HG02642 (cell line): ENCODE data around the gene PABPN1L.

Experiments used
- ATAC-seq: cut with Tn5 transposase; IDR thresholded peaks from one replicate; pipeline ENCODE4 v1.9.1; 2021; ENCODE audit warnings: mild to moderate bottlenecking; ENCODE audit not compliant: unreplicated experiment, poor library complexity

The PABPN1L gene, protein sequence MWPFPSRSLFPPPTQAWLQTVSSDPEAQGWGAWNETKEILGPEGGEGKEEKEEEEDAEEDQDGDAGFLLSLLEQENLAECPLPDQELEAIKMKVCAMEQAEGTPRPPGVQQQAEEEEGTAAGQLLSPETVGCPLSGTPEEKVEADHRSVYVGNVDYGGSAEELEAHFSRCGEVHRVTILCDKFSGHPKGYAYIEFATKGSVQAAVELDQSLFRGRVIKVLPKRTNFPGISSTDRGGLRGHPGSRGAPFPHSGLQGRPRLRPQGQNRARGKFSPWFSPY

DNA sequence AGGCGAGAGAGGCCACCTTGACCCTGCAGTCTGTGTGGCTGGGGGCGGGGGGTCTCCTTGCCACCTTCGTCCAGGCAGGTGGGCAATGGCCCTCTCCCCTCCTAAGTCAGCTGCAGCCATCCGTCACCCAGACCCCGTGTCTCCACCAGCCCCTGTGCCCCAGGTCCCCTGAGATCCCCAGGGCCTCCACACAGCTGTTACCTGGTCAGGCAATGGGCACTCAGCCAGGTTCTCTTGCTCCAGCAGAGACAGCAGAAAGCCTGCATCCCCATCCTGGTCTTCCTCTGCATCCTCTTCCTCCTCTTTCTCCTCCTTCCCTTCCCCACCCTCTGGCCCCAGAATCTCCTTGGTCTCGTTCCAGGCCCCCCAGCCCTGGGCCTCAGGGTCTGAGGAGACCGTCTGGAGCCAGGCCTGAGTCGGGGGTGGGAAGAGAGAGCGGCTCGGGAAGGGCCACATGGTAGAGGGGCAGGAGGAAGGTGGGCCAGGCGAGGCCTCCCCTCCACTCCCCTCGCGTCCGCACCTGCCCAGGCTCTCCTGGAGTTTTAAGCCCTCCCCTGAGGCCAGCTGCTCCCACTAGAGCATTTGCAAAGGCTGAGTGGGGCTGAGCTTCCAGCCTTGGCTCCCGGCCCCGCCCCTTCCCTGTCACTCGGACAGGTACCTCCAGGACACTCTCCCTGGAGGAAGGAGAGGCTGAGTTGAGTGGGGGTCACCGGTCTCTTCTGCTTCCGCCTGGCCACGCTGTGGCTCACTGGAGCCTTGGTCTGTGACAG, at the start of gene PABPN1L:
Gene PABPN1L, minus strand, starts transcription at position 510 of the 770 bp plus-strand sequence. Its CDS starts 54 bp downstream, at position 456.
- ATAC-seq, result no peak

DNA sequence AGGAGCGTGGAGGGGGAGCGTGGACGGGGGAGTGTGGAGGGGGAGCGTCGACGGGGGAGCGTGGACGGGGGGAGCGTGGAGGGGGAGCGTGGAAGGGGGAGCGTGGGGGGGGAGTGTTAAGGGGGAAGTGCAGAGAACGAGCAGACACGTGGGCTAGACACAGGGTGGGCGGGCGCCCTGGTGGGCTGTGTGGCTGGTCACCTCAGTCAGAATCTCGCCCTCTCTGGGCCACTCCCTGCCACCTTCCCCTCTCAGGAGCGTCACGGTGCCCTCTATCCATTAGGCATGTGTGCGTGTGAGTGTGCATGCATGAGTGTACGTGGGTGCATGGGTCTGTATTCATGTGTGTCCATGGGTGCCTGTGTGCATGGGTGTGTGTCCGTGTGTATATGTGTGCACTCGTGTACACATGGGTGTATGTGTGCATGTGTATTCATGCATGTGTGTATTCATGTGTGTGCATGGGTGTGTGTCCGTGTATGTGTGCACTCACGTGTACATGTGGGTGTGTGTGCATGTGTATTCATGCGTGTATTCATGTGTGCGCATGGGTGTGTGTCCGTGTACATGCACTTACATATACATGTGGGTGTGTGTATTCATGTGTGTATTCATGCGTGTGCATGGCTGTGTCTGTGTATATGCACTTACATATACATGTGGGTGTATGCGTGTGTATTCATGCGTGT, 49.3 kb upstream of the PABPN1L start:
- ATAC-seq, result no peak

DNA sequence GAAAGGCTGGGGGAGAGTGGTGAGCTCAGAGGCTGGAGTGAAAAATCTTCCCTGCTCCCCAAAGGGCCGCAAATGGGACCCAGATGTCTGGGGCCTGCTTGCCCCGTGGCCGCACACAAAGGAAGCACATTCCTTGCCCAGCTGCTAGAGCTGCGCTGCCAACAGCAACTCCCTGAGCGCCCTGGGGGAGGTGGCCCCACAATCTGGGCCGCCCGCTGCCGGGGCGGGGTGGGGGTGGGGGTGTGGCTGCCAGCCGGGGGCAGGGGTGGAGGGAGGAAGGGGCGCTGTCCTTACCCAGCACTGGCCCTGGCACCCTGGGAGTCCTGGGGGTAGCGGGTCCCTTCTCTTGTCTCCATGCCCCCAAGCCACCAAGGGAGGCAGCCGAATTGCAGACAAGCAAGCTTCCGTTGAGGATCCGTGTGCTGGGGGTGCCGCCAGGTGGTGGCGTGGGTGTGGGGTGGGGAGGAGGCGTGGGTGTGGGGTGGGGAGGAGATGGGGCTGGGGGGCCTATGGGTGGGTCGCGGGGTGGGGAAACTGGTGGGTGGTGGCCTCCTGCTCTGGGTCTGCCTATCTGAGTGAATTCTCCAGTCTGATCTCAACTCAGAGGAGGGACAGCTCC, 48.4 kb upstream of the PABPN1L start:
- no peak for ATAC-seq

DNA sequence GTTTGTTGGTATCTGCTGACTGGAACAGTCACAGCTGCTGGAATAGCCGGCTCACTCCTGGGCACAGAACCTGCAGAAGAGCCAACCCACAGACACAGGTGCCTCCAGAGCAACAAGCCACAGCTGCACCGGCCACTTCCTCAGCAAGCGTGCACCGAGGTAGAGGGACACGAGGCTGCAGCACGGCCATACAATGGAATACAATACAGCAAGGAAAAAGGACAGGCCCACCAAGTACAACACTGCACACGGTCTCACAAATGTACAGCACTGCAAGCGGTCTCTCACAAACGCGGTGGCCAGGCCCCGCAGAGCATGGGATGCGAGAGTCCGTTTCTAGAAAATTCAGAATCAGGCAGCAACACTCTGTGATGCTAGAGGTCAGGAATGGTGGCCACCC, 47.4 kb upstream of the PABPN1L start:
- ATAC-seq, result no peak

DNA sequence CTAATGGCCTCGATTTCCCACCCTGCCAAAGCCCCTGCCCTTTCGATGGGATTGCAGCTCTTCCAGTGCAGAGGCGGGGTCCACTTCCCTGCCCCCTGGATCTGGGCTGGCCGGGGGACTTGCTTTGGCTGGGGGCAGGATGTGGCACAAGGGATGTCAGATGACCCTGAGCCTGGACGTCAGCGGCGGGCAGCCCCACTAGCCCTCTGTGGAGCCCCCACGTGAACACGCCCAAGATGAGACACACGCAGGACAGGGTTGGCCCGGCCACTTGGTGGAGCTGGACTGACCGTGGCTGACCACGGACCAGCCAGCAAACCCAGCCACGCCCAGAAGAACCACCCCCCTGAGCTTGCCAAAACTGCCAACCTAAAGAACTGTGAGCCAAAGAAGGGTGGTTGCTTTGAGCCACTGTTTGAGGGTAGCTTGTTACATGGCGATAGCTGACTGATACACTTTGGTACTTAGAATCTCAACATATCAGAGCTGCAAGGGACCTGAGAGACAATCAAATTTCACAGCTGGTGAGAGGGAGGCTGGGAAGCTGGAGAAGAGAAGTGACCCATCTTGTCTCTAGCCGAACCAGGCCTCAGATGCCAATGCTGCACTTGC, 46.6 kb upstream of the PABPN1L start:
- no peak for ATAC-seq

DNA sequence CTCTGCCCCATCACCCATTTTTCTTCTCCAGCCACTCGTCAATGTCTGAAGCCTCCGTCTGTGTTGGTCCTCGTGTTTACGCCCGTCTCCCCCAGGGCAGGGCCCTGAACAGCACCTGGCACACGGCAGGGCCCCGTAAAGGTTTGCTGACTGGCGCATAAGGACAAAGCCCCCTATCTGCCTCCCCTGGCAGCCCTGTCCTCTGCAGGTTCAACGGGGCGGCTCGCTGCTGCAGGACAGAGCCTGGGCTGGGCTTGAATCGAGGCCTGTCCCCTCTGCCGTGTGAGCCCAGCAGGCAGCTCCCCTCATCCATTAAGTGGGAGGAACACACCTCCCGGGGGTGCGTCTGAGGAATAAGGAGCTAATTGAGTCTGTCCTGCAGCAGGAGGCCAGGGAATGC, 46.1 kb upstream of the PABPN1L start:
- no peak for ATAC-seq

DNA sequence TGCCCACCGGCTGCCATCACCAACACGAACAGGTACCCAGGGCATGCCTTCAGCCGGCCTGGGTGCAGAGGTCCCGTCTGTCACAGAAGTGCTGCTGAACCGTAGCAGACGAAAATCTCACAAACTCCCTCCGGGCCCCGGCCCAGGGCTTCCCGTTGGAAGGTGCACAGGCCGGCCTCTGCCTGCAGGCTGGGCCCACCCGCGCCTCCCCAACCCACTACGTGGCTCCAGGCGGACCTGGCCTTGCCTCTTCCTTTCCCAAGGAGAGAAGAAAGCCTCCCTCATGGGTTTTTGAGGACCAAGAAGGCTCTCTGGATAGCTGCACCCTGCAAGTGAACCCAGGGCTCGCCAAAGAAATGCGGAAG, 45.5 kb upstream of the PABPN1L start:
- ATAC-seq, result no peak

DNA sequence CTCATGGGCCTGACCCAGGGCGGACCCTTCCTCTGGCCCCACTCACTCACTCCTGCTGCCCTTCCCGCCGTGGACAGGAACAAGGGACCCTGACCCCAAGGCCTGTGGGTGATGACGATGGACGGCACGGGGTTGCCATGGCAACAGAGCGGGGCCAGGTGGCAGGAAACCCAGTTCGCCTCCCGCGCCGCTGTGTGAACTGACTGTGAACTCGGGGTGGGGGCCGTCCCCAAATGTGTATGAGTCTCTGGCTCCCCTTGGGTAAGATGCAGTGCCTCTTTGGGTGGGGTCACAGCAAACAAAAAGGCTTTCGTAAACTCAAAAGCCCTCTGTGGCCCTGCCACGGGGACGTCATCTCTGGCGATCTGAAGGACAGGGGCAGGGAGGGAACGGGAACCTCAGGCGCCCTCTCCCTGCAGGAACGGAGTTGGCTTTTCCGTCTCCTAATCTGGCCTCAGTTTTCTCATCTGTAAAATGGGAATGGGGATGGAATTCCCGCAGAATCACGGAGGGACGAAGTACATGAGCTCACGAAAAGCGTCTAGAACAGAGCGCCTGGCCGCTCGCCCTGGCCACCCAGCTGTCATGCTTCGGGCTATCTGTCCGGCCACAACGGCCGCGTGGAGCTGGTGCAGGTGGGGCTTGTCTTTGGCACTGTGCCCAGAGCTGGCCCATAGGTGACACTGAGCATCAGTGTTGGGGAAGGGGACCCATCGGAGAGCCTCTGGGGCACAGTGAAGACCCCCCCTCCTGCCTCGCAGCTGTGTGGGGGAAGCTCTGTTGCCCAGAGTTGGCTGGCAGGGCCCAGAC, 44.9 kb upstream of the PABPN1L start:
- ATAC-seq, result no peak

DNA sequence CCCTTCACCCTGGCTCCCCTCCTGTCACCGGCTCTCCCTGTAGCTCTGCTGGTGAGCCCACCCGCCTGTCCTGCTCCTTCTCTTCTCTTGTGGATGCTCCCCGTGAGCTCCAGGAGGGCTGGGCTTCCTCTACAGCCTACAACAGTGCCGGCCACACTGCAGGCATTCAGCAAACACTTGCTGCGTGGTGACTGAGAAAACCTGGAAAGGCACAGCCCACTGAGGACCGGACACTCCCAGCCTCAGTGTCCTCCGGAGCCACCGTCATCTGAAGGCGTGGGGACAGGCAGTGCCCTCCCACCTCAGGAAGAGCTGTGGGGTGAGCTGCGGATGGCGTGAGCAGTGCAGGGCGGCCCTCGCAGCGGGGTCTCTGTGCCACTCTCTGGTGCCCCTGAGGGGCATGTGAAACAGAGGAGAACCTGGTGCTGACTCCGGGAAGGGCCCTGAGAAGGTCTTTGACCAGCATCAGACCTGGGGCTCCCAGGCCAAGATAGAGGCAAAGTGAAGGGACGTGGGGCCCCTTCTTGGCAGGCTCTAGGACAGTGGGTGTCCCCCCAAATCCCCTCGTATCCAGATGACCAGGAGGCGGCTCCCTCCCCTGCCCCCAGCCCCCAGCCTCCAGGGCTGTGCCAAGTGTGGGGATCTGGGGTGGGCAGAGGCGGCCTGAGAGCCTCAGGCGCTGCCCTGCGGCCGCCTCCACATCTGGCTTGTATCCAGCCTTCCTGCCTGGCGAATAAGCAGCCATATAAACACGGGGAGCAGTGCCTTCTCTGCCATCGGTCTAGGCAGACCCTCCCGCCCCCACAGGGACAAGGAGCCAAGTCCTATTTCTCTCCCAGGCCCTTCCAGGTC, 44.0 kb upstream of the PABPN1L start:
- ATAC-seq, result no peak

DNA sequence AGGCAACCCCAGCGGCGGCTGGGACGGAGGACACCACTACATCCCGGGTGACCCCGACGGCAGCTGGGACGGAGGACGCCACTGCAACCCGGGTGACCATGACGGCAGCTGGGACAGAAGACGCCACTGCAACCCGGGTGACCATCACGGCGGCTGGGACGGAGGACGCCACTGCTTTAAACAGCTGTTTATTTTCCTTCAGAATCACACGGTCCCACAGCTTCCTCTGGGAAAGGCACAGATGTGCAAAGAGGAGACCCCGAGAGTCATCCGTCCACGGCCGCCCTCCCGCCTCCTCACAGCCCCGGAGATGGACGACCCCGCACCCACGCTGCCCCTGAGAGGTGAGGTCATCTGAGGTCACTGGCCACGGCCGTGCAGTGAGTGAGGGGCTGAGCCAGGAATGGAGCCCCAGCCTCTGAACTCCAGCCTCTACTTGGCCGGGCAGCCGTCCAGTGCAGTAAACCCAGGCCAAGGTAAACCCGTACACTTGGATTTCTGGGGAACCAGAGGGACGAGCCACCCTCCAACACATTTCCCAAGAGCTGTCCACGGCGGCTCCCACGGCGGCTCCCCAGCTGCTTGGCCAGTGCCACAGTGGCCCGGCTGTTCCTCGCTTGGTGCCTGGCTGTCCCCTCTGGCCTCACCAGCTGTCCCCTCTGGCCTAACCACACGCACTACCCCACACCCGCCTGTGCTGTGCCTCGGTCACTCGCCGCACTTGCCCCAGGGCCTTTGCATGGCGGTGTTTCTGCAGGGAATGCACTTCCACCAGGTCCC, 43.2 kb upstream of the PABPN1L start:
- no peak for ATAC-seq

DNA sequence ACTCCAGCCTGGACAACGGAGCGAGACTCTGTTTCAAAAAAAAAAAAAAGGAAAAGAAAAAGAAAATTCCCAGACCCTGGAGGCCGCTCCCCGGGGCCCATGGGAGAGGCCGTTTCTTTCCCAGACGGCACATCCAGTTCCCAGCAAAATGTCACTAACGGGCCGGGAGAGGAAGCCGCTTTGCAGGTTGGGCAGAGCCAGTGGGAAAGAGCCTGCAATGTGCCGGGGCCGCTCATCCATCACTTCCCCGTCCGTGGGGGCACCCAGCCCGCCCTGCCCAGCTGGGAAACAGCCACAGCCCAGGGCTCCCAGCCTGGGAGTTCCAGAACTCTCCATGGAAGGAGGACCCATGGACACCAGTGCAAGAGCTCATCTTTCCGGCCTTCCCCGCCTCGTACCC, 41.8 kb upstream of the PABPN1L start:
- no peak for ATAC-seq

DNA sequence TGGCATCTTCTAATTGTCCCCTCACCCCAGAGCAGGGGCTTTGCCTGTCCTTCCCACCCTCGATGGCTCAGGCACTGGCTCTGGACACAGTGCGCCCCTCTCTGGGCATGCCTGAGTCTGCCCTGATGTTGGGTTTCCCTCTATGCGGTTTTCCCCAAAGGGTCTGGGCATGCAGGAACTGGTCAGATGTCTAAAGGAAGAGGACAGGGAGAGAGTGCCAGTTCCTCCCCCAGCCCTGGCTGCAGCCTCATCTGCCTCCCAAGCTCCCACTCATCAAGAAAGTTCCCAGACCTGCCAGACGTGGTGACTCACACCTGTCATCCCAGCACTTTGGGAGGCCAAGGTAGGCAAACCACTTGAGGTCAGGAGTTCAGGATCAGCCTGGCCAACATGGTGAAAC, 41.3 kb upstream of the PABPN1L start:
- ATAC-seq, result no peak

DNA sequence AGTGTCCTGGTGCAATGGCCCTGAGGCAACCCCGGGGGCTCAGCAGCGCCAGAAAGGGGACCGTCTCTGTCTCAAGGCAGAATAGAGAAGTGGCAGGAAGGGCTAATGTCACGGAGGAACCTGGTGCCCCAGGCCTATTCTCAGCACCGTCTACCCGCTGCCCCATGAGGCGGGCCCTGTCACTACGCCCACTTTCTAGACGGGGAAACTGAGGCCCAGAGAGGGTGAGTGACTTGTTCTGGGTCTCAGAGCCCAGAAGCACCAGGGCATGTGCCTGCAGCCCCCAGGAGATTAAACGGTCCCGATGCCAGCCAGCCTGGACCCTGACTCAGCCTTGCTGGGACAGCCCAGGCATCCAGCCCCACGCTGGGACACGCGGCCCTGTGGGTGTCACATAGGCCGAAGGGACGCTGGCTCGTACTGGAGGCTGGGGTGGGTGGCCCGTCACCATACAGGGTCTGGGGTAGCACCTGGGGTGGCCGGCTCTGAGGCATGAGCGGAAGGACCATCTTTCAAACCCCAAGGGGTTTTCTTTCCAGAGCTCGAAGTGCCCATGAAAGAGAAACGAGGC, 40.2 kb upstream of the PABPN1L start:
- no peak for ATAC-seq

DNA sequence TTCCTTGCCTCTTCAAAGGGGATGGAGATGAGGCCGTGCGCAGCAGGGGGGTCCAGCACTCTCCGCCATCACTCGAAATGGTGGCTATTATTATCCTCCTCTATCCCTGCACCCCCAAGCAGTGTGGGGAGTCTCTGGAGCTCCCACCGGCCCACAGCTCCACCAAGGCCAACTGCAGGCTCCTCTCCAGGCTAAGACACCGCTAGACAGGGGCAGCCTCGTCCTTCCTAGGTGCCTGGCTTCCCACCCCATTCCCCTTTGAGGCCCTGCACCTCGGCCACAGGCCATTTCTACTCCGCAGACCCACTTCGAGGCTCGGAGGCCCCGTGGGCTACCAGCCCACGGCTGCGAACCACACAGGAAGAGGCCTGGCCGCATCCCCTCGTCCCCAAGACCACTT, 39.6 kb upstream of the PABPN1L start:
- ATAC-seq, result no peak

DNA sequence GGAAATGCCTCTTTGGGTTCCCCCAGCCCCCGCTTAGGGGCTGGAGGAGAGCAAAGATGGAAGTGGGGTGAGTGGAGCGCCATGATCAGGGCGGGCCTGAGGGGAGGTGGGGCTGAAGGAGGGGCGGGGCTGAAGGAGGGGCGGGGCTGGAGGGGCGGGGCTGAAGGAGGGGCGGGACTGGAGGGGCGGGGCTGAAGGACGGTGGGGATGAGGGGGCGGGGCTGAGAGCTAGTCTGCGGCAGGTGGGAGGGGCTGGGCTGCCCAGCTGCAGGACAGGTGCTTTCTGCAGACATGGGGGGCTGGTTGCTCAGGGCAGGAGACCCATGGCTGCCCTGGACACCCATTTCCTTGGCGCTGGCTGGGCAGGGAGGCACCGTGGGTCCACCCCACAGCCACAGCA, 39.1 kb upstream of the PABPN1L start:
- ATAC-seq, result no peak

DNA sequence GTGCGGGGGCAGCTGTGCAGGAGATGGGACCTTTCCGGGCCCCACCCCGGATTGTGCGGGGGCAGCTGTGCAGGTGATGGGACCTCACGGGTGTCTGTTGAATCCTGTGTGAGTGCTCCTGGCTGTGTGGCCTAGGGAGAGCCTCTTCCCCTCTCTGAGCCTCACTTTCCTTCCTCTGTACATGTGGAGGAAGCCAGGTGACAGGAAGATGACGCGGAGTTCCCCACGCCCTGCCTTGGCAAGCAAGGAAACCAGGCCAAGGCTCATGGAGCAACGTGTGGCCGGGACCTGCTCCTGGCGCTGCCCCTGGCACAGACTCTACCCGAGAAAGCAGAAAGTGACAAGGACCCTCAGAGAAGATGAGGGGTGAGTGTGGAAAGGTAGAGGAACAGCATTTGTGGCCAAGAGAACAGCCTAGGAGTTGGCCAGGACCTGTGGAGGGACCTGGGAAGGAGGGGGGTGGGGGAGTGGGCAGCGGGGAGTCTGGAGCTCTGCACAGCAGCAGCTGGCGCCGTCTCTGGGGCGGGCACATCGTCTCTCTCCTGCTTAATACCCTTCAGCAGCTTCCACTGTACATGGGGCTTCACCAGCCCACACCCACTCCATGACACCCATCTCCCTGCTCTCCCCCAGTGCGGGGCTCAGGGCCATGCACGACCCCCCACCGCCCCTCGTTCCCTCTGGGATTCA, 38.4 kb upstream of the PABPN1L start:
- ATAC-seq, result no peak

DNA sequence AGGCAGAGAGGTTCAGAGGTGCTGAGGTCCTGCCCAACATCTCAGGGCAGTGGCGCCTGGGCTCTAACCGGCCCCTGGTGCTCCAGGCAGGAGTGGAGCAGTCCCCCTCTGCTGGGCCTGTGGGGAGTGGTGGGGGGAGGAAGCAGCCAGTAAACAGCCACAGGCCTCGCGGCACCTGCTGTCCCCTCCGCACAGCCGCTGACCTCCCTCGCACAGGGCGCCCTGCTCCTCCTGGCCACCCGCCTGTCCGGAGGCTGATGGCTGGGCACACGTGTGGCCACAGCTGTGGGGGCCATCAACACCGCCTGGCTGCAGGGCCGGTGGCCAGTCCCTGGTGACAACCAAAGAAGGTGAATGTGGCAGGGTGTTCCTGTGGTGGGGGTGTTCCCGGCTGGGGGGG, 36.8 kb upstream of the PABPN1L start:
- ATAC-seq, result no peak
